HepG2 (cell line): ENCODE data around the gene CUL1. TPM values are rescaled to one million over a fixed set of nuclear protein-coding genes. Genes with fewer than 3 reads are reported as not detected.

Experiments used
- ARNT2 ChIP-seq: sonication (generic); formaldehyde crosslinking; IDR thresholded peaks from 2 replicates; pipeline ENCODE4 v1.8.0; 2022; ENCODE audit warnings: mild to moderate bottlenecking, low read depth, missing genetic modification reagents, moderate library complexity
- CBFB ChIP-seq: sonication (generic); formaldehyde crosslinking; IDR thresholded peaks from 2 replicates; pipeline ENCODE4 v1.4.0; 2020; ENCODE audit warnings: missing genetic modification reagents
- GLMP ChIP-seq: sonication (generic); formaldehyde crosslinking; IDR thresholded peaks from 2 replicates; pipeline ENCODE4 v1.9.0; 2021; ENCODE audit warnings: missing genetic modification reagents, mild to moderate bottlenecking, borderline replicate concordance
- HIVEP1 ChIP-seq: sonication (generic); formaldehyde crosslinking; IDR thresholded peaks from 2 replicates; pipeline ENCODE4 v1.4.0; 2020; ENCODE audit warnings: mild to moderate bottlenecking, missing genetic modification reagents
- HOXD1 ChIP-seq: sonication (generic); formaldehyde crosslinking; IDR thresholded peaks from 2 replicates; pipeline ENCODE4 v1.5.0; 2020; ENCODE audit warnings: missing genetic modification reagents
- IKZF1 ChIP-seq: fragments of 450-650 bp; IDR thresholded peaks from 2 replicates; pipeline ENCODE4 v1.7.1; 2016
- MBNL3 ChIP-seq: fragments of 250-450 bp; sonication (Bioruptor Pico); conservative IDR thresholded peaks from 2 replicates; pipeline ENCODE4 v1.8.0; 2022; ENCODE audit warnings: mild to moderate bottlenecking, inconsistent platforms
- NRL ChIP-seq: sonication (generic); formaldehyde crosslinking; IDR thresholded peaks from 2 replicates; pipeline ENCODE4 v1.5.0; 2020; ENCODE audit warnings: missing genetic modification reagents, mild to moderate bottlenecking, moderate library complexity, borderline replicate concordance
- PAWR ChIP-seq: sonication (generic); formaldehyde crosslinking; IDR thresholded peaks from 2 replicates; pipeline ENCODE4 v1.4.0; 2020; ENCODE audit warnings: missing genetic modification reagents, mild to moderate bottlenecking, borderline replicate concordance
- POLR2A ChIP-seq, 2 experiments: IDR thresholded peaks; 2 replicates each; pipeline ENCODE4 v1.6.1; 2011; ENCODE audit warnings: low read depth in 2 of 2, low read length in 2 of 2, mild to moderate bottlenecking in 1 of 2, moderate library complexity in 1 of 2; ENCODE audit not compliant: insufficient read depth in 1 of 2
- SALL1 ChIP-seq: sonication (generic); formaldehyde crosslinking; IDR thresholded peaks from 2 replicates; pipeline ENCODE4 v1.8.0; 2022; ENCODE audit warnings: mild to moderate bottlenecking, missing genetic modification reagents
- SMARCE1 ChIP-seq: fragments of 450-650 bp; IDR thresholded peaks from 2 replicates; pipeline ENCODE4 v1.6.1; 2017; ENCODE audit warnings: borderline replicate concordance
- SMC3 ChIP-seq: IDR thresholded peaks from 2 replicates; pipeline ENCODE4 v1.6.1; 2011; ENCODE audit warnings: low read length, improper control_type of control experiment
- SRF ChIP-seq: IDR thresholded peaks from 2 replicates; pipeline ENCODE4 v1.6.1; 2011; ENCODE audit warnings: mild to moderate bottlenecking, low read depth, low read length, moderate library complexity
- SRSF4 ChIP-seq: fragments of 200-400 bp; formaldehyde crosslinking; IDR thresholded peaks from one replicate; pipeline ENCODE4 v1.6.1; 2018; ENCODE audit warnings: mild to moderate bottlenecking, low read depth, low read length, moderate library complexity; ENCODE audit not compliant: poor library complexity, severe bottlenecking
- ZMYM3 ChIP-seq: sonication (generic); formaldehyde crosslinking; IDR thresholded peaks from 2 replicates; pipeline ENCODE4 v1.5.1; 2020; ENCODE audit warnings: mild to moderate bottlenecking, missing genetic modification reagents
- ZMYM4 ChIP-seq: sonication (generic); formaldehyde crosslinking; IDR thresholded peaks from 2 replicates; pipeline ENCODE4 v1.8.1; 2023; ENCODE audit warnings: mild to moderate bottlenecking, missing genetic modification reagents
- ZNF12 ChIP-seq: sonication (generic); formaldehyde crosslinking; IDR thresholded peaks from 2 replicates; pipeline ENCODE4 v1.5.0; 2020; ENCODE audit warnings: missing genetic modification reagents
- ZNF143 ChIP-seq: sonication (generic); formaldehyde crosslinking; IDR thresholded peaks from 2 replicates; pipeline ENCODE4 v1.4.0; 2020; ENCODE audit warnings: missing genetic modification reagents
- ZNF180 ChIP-seq: sonication (generic); formaldehyde crosslinking; IDR thresholded peaks from 2 replicates; pipeline ENCODE4 v1.4.0; 2020; ENCODE audit warnings: low read depth, missing genetic modification reagents, borderline replicate concordance
- ZNF225 ChIP-seq: sonication (generic); formaldehyde crosslinking; IDR thresholded peaks from 2 replicates; pipeline ENCODE4 v1.4.0; 2020; ENCODE audit warnings: mild to moderate bottlenecking, missing genetic modification reagents
- ZNF232 ChIP-seq: sonication (generic); formaldehyde crosslinking; IDR thresholded peaks from 2 replicates; pipeline ENCODE4 v1.4.0; 2020; ENCODE audit warnings: missing genetic modification reagents, borderline replicate concordance
- ZNF619 ChIP-seq: sonication (generic); formaldehyde crosslinking; IDR thresholded peaks from 2 replicates; pipeline ENCODE4 v1.4.0; 2020; ENCODE audit warnings: mild to moderate bottlenecking, missing genetic modification reagents
- ZNF766 ChIP-seq: sonication (generic); formaldehyde crosslinking; IDR thresholded peaks from 2 replicates; pipeline ENCODE4 v1.5.0; 2020; ENCODE audit warnings: missing genetic modification reagents, borderline replicate concordance
- polyA plus RNA-seq, 8 experiments: library from polyadenylated mRNA; depleted of rRNA in 3 of 8; stranded (reverse) in 7 of 8; unstranded in 1 of 8; fragments of >200 nt; fragmentation: Illumina TruSeq in 4 of 8; extraction: Trizol in 4 of 8; gene quantifications; 2 replicates each; pipeline versions ENCODE4 v1.2.1 to v1.2.3, GENCODE V29; 2011 to 2016; ENCODE audit warnings: low read depth in 4 of 8, missing spikeins in 1 of 8, mixed read lengths in 1 of 8; ENCODE audit not compliant: insufficient read depth in 1 of 8
- total RNA-seq, 5 experiments: library from RNA; depleted of rRNA; stranded (reverse); fragments of >200 nt; fragmentation: Illumina TruSeq; extraction: Trizol; gene quantifications; 2 replicates each; pipeline ENCODE4 v1.2.3, GENCODE V29; 2016; ENCODE audit warnings: low read depth in 1 of 5
- TF ChIP-seq, protein P1 (sequence below): sonication (generic); formaldehyde crosslinking; IDR thresholded peaks from 2 replicates; pipeline ENCODE4 v1.4.0; 2020; ENCODE audit warnings: missing genetic modification reagents, low read depth, mild to moderate bottlenecking, borderline replicate concordance
- TF ChIP-seq, protein P2 (sequence below): sonication (generic); formaldehyde crosslinking; IDR thresholded peaks from 2 replicates; pipeline ENCODE4 v1.8.1; 2023; ENCODE audit warnings: mild to moderate bottlenecking, missing genetic modification reagents
- TF ChIP-seq, protein P3 (sequence below): sonication (generic); formaldehyde crosslinking; conservative IDR thresholded peaks from 2 replicates; pipeline ENCODE4 v1.8.0; 2022; ENCODE audit warnings: mild to moderate bottlenecking, moderate library complexity, missing genetic modification reagents

The CUL1 gene
- total and polyA plus RNA-seq, 2 of the 13 experiments (the other 11 are each of a cell fraction or from before 2014, with no cell fraction given), result 30.1 to 45.9 TPM

DNA sequence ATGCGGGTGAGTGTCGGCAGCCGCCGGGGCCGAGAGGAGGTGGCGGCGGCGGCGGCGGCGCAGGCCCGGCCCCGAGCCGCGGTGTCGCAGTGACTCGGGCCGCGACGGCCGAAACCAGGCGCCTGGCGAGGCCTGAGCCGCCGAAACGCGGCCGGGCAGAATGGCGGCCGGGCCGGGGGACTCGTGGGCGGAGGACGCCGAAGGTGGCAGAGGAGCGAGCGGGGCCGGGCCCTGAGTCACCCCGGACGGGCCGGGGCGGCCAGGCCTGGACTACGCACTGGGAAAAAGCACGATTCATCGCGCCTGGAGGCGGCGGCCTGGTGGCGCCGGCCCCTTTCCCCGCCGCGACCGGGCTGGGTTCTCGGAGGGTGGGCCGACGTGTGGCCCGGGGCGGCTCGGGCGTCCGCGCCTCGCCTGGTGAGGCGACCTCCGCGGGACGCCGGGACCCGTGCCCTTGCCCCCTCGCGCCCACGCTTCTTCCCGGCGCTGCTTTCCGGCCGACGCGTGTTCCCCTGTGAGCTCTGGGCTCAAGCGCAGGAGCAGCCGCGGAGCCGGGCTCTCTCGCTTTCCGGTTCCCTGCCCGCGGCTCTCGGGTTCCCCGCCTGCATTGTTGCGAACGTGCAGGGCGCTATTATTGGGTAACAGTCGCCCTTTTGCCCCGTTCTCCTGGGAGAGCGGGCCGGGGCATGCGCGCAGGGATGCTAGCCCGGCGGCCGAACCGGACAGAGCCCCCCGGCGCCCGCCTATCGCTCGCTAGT is 500 bp downstream of the CUL1 start (continued):
- TF ChIP-seq GLMP, result no peak
- TF ChIP-seq NRL (CRISPR knock-in tag), result no peak
- TF ChIP-seq, protein P1, sequence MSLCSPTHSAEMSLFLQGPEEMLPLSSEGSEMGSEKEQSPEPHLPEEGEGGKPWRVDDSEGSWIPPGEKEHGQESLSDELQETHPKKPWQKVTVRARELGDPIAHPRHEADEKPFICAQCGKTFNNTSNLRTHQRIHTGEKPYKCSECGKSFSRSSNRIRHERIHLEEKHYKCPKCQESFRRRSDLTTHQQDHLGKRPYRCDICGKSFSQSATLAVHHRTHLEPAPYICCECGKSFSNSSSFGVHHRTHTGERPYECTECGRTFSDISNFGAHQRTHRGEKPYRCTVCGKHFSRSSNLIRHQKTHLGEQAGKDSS, result no peak
- peak; percentile 26; the same call in 1 of the 2 replicates for TF ChIP-seq ARNT2
- TF ChIP-seq, protein P2, sequence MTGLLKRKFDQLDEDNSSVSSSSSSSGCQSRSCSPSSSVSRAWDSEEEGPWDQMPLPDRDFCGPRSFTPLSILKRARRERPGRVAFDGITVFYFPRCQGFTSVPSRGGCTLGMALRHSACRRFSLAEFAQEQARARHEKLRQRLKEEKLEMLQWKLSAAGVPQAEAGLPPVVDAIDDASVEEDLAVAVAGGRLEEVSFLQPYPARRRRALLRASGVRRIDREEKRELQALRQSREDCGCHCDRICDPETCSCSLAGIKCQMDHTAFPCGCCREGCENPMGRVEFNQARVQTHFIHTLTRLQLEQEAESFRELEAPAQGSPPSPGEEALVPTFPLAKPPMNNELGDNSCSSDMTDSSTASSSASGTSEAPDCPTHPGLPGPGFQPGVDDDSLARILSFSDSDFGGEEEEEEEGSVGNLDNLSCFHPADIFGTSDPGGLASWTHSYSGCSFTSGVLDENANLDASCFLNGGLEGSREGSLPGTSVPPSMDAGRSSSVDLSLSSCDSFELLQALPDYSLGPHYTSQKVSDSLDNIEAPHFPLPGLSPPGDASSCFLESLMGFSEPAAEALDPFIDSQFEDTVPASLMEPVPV (CRISPR knock-in tag), result no peak
- no peak; the same call in 1 of the 2 replicates for TF ChIP-seq ZNF225 (CRISPR knock-in tag)
- TF ChIP-seq ZNF143 (CRISPR knock-in tag), result no peak
- TF ChIP-seq ZNF232, result no peak; the same call in 1 of the 2 replicates
- TF ChIP-seq SRSF4, result no peak
- no peak for TF ChIP-seq SRF
- no peak for TF ChIP-seq SMC3
- TF ChIP-seq HOXD1 (CRISPR knock-in tag), result no peak
- TF ChIP-seq, protein P3, sequence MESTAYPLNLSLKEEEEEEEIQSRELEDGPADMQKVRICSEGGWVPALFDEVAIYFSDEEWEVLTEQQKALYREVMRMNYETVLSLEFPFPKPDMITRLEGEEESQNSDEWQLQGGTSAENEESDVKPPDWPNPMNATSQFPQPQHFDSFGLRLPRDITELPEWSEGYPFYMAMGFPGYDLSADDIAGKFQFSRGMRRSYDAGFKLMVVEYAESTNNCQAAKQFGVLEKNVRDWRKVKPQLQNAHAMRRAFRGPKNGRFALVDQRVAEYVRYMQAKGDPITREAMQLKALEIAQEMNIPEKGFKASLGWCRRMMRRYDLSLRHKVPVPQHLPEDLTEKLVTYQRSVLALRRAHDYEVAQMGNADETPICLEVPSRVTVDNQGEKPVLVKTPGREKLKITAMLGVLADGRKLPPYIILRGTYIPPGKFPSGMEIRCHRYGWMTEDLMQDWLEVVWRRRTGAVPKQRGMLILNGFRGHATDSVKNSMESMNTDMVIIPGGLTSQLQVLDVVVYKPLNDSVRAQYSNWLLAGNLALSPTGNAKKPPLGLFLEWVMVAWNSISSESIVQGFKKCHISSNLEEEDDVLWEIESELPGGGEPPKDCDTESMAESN, result peak; percentile 16; the same call in 1 of the 2 replicates
- 0 out of 2 replicates have a peak, but pooled peaks have one; percentile 55 for TF ChIP-seq ZNF766
- no peak for TF ChIP-seq ZNF619 (CRISPR knock-in tag)
- TF ChIP-seq SMARCE1, result no peak
- no peak for TF ChIP-seq ZNF12
- no peak for TF ChIP-seq IKZF1
- peak; percentile 78 for TF ChIP-seq ZMYM4
- no peak for TF ChIP-seq ZNF180
- TF ChIP-seq POLR2A (IDR thresholded peaks at IDR 0.05; ENCODE audit: insufficient read depth in 1 of 2, low read depth in 2 of 2, low read length in 2 of 2), result peak; percentile 71 to 73
- no peak for TF ChIP-seq MBNL3 (CRISPR knock-in tag)
- no peak for TF ChIP-seq PAWR (CRISPR knock-in tag)
- peak; percentile 63; the same call in 1 of the 2 replicates for TF ChIP-seq SALL1 (CRISPR knock-in tag)
- TF ChIP-seq HIVEP1 (CRISPR knock-in tag), result no peak; the same call in 1 of the 2 replicates
- 0 out of 2 replicates have a peak, but pooled peaks have one; percentile 5 for TF ChIP-seq CBFB
- TF ChIP-seq ZMYM3 (CRISPR knock-in tag), result no peak
